HEK293 (cell line): ENCODE measurements around the gene TNS3.
A peak's percentile ranks its signal among the peaks of the same experiment; 100 is the strongest.

ENCODE experiments used
- EGR2 ChIP-seq: fragments of 450-650 bp; formaldehyde crosslinking; IDR thresholded peaks from 2 replicates; pipeline ENCODE4 v1.5.1; 2016; ENCODE audit warnings: low read depth, missing biosample characterization, missing genetic modification characterization
- GLIS1 ChIP-seq: fragments of 450-650 bp; formaldehyde crosslinking; IDR thresholded peaks from 2 replicates; pipeline ENCODE4 v1.5.1; 2016; ENCODE audit warnings: missing biosample characterization, missing genetic modification characterization
- KLF10 ChIP-seq: fragments of 450-650 bp; IDR thresholded peaks from 2 replicates; pipeline ENCODE4 v1.5.1; 2018; ENCODE audit warnings: missing biosample characterization, mild to moderate bottlenecking, missing genetic modification characterization
- MZF1 ChIP-seq: fragments of 450-650 bp; formaldehyde crosslinking; IDR thresholded peaks from 2 replicates; pipeline ENCODE4 v1.5.1; 2017; ENCODE audit warnings: missing biosample characterization, missing genetic modification characterization, borderline replicate concordance
- ZBTB7A ChIP-seq: fragments of 450-650 bp; formaldehyde crosslinking; IDR thresholded peaks from 2 replicates; pipeline ENCODE4 v1.5.1; 2016; ENCODE audit warnings: low read depth, missing biosample characterization, missing genetic modification characterization
- ZFP69B ChIP-seq: fragments of 450-650 bp; formaldehyde crosslinking; IDR thresholded peaks from 2 replicates; pipeline ENCODE4 v1.5.1; 2016; ENCODE audit warnings: missing biosample characterization, missing genetic modification characterization
- ZNF140 ChIP-seq: fragments of 450-650 bp; formaldehyde crosslinking; IDR thresholded peaks from 2 replicates; pipeline ENCODE4 v1.5.1; 2016; ENCODE audit warnings: missing biosample characterization, missing genetic modification characterization
- ZNF335 ChIP-seq: fragments of 450-650 bp; formaldehyde crosslinking; conservative IDR thresholded peaks from 2 replicates; pipeline ENCODE4 v1.5.1; 2016; ENCODE audit warnings: missing biosample characterization, missing genetic modification characterization
- ZNF341 ChIP-seq: fragments of 450-650 bp; formaldehyde crosslinking; IDR thresholded peaks from 2 replicates; pipeline ENCODE4; 2016; ENCODE audit warnings: low read depth, missing biosample characterization, missing genetic modification characterization
- ZNF394 ChIP-seq: fragments of 450-650 bp; formaldehyde crosslinking; IDR thresholded peaks from 2 replicates; pipeline ENCODE4 v1.5.1; 2016; ENCODE audit warnings: missing biosample characterization, missing genetic modification characterization, mild to moderate bottlenecking, moderate library complexity, borderline replicate concordance
- ZNF600 ChIP-seq: fragments of 450-650 bp; formaldehyde crosslinking; IDR thresholded peaks from 2 replicates; pipeline ENCODE4 v1.5.1; 2016; ENCODE audit warnings: missing biosample characterization, missing genetic modification characterization
- ZNF610 ChIP-seq: fragments of 450-650 bp; formaldehyde crosslinking; IDR thresholded peaks from 2 replicates; pipeline ENCODE4 v1.5.1; 2016; ENCODE audit warnings: missing biosample characterization, missing genetic modification characterization, borderline replicate concordance
- ZNF660 ChIP-seq: fragments of 450-650 bp; IDR thresholded peaks from 2 replicates; pipeline ENCODE4 v1.5.1; 2018; ENCODE audit warnings: missing biosample characterization, mild to moderate bottlenecking, missing genetic modification characterization
- ZNF747 ChIP-seq: fragments of 450-650 bp; formaldehyde crosslinking; IDR thresholded peaks from 2 replicates; pipeline ENCODE4 v1.5.1; 2016; ENCODE audit warnings: missing biosample characterization, missing genetic modification characterization
- ZNF791 ChIP-seq: fragments of 450-650 bp; formaldehyde crosslinking; IDR thresholded peaks from 2 replicates; pipeline ENCODE4 v1.5.1; 2016; ENCODE audit warnings: missing biosample characterization, missing genetic modification characterization
- TF ChIP-seq, protein P1 (sequence below): fragments of 450-650 bp; formaldehyde crosslinking; IDR thresholded peaks from 2 replicates; pipeline ENCODE4 v1.5.1; 2017; ENCODE audit warnings: missing biosample characterization, missing genetic modification characterization
- TF ChIP-seq, protein P2 (sequence below): fragments of 450-650 bp; formaldehyde crosslinking; IDR thresholded peaks from 2 replicates; pipeline ENCODE4 v1.5.1; 2016; ENCODE audit warnings: missing biosample characterization, missing genetic modification characterization
- TF ChIP-seq, protein P3 (sequence below): fragments of 450-650 bp; formaldehyde crosslinking; IDR thresholded peaks from 2 replicates; pipeline ENCODE4 v1.5.1; 2016; ENCODE audit warnings: missing biosample characterization, missing genetic modification characterization, borderline replicate concordance
- TF ChIP-seq, protein P4 (sequence below): fragments of 450-650 bp; formaldehyde crosslinking; IDR thresholded peaks from 2 replicates; pipeline ENCODE4 v1.5.1; 2017; ENCODE audit warnings: missing biosample characterization, missing genetic modification characterization
- TF ChIP-seq, protein P5 (sequence below): fragments of 450-650 bp; formaldehyde crosslinking; IDR thresholded peaks from 2 replicates; pipeline ENCODE4 v1.5.1; 2016; ENCODE audit warnings: missing biosample characterization, missing genetic modification characterization
- TF ChIP-seq, protein P6 (sequence below): fragments of 450-650 bp; formaldehyde crosslinking; IDR thresholded peaks from 2 replicates; pipeline ENCODE4 v1.5.1; 2016; ENCODE audit warnings: missing biosample characterization, missing genetic modification characterization
- TF ChIP-seq, protein P7 (sequence below): fragments of 450-650 bp; formaldehyde crosslinking; IDR thresholded peaks from 2 replicates; pipeline ENCODE4; 2016; ENCODE audit warnings: missing biosample characterization, missing genetic modification characterization

Gene TNS3

DNA sequence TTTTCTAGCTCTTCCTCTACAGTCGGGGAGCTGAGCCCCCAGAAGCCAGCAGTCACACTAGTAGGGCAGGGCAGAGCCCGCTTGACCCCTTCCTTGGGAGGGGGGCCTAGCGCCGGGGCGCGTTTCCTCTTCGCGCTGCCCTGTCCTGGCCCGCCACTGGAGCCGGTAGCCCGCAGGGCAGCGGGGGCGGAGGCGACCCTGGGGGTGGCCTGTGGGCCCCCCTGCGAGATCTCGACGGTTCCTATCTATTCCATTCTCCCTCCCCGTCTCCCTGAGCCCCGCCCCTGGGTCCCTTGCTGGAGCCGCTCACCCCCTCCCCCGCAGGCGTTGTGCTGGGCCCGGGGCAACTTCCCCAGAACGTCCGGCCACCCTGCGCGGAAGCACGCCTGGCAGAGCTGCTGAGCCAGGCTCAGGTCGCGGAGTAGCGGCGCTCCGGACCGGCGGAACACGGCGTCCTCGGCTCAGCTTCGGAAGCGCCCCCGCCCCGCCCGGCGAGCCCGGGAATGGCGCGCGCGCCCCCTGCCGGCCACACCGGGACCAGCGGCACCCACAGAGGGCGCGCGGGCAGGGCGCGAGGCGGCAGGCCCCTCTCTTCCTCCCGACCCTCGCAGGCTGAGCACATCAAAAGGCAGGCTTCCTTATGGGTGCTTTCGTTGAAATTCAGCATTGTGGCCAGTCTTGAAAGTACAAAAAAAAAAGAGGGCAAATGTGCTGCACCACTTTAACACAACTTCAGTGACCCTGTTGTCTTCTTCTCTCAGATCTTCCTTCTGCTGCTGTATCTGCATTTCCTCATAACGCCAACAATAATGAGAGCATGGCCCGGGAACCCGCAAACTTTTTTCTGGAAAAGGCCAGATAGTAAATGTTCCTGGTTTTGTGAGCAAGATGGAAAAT lies 327.6 kb downstream of the TNS3 start (continued):
- TF ChIP-seq ZNF335, result peak; percentile 64
- TF ChIP-seq, protein P1, sequence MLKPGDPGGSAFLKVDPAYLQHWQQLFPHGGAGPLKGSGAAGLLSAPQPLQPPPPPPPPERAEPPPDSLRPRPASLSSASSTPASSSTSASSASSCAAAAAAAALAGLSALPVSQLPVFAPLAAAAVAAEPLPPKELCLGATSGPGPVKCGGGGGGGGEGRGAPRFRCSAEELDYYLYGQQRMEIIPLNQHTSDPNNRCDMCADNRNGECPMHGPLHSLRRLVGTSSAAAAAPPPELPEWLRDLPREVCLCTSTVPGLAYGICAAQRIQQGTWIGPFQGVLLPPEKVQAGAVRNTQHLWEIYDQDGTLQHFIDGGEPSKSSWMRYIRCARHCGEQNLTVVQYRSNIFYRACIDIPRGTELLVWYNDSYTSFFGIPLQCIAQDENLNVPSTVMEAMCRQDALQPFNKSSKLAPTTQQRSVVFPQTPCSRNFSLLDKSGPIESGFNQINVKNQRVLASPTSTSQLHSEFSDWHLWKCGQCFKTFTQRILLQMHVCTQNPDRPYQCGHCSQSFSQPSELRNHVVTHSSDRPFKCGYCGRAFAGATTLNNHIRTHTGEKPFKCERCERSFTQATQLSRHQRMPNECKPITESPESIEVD (tag by site-specific recombination), result no peak
- TF ChIP-seq ZNF660, result 0 out of 2 replicates have a peak, but pooled peaks have one; percentile 25
- TF ChIP-seq ZNF600 (tag by site-specific recombination), result peak; percentile 66
- peak; percentile 64 for TF ChIP-seq ZNF341
- TF ChIP-seq, protein P2, sequence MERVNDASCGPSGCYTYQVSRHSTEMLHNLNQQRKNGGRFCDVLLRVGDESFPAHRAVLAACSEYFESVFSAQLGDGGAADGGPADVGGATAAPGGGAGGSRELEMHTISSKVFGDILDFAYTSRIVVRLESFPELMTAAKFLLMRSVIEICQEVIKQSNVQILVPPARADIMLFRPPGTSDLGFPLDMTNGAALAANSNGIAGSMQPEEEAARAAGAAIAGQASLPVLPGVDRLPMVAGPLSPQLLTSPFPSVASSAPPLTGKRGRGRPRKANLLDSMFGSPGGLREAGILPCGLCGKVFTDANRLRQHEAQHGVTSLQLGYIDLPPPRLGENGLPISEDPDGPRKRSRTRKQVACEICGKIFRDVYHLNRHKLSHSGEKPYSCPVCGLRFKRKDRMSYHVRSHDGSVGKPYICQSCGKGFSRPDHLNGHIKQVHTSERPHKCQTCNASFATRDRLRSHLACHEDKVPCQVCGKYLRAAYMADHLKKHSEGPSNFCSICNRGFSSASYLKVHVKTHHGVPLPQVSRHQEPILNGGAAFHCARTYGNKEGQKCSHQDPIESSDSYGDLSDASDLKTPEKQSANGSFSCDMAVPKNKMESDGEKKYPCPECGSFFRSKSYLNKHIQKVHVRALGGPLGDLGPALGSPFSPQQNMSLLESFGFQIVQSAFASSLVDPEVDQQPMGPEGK (tag by site-specific recombination), result no peak; the same call in 1 of the 2 replicates
- TF ChIP-seq, protein P3, sequence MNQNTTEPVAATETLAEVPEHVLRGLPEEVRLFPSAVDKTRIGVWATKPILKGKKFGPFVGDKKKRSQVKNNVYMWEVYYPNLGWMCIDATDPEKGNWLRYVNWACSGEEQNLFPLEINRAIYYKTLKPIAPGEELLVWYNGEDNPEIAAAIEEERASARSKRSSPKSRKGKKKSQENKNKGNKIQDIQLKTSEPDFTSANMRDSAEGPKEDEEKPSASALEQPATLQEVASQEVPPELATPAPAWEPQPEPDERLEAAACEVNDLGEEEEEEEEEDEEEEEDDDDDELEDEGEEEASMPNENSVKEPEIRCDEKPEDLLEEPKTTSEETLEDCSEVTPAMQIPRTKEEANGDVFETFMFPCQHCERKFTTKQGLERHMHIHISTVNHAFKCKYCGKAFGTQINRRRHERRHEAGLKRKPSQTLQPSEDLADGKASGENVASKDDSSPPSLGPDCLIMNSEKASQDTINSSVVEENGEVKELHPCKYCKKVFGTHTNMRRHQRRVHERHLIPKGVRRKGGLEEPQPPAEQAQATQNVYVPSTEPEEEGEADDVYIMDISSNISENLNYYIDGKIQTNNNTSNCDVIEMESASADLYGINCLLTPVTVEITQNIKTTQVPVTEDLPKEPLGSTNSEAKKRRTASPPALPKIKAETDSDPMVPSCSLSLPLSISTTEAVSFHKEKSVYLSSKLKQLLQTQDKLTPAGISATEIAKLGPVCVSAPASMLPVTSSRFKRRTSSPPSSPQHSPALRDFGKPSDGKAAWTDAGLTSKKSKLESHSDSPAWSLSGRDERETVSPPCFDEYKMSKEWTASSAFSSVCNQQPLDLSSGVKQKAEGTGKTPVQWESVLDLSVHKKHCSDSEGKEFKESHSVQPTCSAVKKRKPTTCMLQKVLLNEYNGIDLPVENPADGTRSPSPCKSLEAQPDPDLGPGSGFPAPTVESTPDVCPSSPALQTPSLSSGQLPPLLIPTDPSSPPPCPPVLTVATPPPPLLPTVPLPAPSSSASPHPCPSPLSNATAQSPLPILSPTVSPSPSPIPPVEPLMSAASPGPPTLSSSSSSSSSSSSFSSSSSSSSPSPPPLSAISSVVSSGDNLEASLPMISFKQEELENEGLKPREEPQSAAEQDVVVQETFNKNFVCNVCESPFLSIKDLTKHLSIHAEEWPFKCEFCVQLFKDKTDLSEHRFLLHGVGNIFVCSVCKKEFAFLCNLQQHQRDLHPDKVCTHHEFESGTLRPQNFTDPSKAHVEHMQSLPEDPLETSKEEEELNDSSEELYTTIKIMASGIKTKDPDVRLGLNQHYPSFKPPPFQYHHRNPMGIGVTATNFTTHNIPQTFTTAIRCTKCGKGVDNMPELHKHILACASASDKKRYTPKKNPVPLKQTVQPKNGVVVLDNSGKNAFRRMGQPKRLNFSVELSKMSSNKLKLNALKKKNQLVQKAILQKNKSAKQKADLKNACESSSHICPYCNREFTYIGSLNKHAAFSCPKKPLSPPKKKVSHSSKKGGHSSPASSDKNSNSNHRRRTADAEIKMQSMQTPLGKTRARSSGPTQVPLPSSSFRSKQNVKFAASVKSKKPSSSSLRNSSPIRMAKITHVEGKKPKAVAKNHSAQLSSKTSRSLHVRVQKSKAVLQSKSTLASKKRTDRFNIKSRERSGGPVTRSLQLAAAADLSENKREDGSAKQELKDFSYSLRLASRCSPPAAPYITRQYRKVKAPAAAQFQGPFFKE (tag by site-specific recombination), result no peak
- TF ChIP-seq, protein P4, sequence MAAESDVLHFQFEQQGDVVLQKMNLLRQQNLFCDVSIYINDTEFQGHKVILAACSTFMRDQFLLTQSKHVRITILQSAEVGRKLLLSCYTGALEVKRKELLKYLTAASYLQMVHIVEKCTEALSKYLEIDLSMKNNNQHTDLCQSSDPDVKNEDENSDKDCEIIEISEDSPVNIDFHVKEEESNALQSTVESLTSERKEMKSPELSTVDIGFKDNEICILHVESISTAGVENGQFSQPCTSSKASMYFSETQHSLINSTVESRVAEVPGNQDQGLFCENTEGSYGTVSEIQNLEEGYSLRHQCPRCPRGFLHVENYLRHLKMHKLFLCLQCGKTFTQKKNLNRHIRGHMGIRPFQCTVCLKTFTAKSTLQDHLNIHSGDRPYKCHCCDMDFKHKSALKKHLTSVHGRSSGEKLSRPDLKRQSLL, result no peak
- no peak for TF ChIP-seq ZNF791 (tag by site-specific recombination)
- 0 out of 2 replicates have a peak, but pooled peaks have one; percentile 26 for TF ChIP-seq EGR2 (tag by site-specific recombination)
- TF ChIP-seq, protein P5, sequence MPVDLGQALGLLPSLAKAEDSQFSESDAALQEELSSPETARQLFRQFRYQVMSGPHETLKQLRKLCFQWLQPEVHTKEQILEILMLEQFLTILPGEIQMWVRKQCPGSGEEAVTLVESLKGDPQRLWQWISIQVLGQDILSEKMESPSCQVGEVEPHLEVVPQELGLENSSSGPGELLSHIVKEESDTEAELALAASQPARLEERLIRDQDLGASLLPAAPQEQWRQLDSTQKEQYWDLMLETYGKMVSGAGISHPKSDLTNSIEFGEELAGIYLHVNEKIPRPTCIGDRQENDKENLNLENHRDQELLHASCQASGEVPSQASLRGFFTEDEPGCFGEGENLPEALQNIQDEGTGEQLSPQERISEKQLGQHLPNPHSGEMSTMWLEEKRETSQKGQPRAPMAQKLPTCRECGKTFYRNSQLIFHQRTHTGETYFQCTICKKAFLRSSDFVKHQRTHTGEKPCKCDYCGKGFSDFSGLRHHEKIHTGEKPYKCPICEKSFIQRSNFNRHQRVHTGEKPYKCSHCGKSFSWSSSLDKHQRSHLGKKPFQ (tag by site-specific recombination), result no peak
- no peak for TF ChIP-seq ZNF140
- TF ChIP-seq, protein P6, sequence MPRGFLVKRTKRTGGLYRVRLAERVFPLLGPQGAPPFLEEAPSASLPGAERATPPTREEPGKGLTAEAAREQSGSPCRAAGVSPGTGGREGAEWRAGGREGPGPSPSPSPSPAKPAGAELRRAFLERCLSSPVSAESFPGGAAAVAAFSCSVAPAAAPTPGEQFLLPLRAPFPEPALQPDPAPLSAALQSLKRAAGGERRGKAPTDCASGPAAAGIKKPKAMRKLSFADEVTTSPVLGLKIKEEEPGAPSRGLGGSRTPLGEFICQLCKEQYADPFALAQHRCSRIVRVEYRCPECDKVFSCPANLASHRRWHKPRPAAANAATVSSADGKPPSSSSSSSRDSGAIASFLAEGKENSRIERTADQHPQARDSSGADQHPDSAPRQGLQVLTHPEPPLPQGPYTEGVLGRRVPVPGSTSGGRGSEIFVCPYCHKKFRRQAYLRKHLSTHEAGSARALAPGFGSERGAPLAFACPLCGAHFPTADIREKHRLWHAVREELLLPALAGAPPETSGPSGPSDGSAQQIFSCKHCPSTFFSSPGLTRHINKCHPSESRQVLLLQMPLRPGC (tag by site-specific recombination), result no peak
- peak; percentile 81 for TF ChIP-seq GLIS1 (tag by site-specific recombination)
- 0 out of 2 replicates have a peak, but pooled peaks have one; percentile 44 for TF ChIP-seq ZFP69B
- peak; percentile 73; the same call in 1 of the 2 replicates for TF ChIP-seq ZNF394 (tag by site-specific recombination)
- TF ChIP-seq ZNF610 (tag by site-specific recombination), result no peak
- TF ChIP-seq MZF1 (tag by site-specific recombination), result no peak
- no peak for TF ChIP-seq ZBTB7A
- no peak for TF ChIP-seq ZNF747
- TF ChIP-seq, protein P7, sequence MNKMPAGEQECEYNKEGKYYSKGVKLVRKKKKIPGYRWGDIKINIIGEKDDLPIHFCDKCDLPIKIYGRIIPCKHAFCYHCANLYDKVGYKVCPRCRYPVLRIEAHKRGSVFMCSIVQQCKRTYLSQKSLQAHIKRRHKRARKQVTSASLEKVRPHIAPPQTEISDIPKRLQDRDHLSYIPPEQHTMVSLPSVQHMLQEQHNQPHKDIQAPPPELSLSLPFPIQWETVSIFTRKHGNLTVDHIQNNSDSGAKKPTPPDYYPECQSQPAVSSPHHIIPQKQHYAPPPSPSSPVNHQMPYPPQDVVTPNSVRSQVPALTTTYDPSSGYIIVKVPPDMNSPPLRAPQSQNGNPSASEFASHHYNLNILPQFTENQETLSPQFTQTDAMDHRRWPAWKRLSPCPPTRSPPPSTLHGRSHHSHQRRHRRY (tag by site-specific recombination), result no peak
- no peak for TF ChIP-seq KLF10 (tag by site-specific recombination)
